Forelimb muscle (tissue), 1 donor: ENCODE measurements around the gene SPATA25. TPM values are rescaled to one million over a fixed set of nuclear protein-coding genes. Genes with fewer than 3 reads are reported as not detected.

Source experiments
- polyA plus RNA-seq: library from polyadenylated mRNA; unstranded; fragments of 120-200 nt; gene quantifications from one replicate; pipeline ENCODE4 v1.2.1, GENCODE V29; 2013; ENCODE audit not compliant: insufficient read length

Gene SPATA25
- polyA plus RNA-seq, 1 donor: 10.3 TPM

Other genes starting within 250 kb of the SPATA25 start
- gene WFDC11, start 217.4 kb downstream of the SPATA25 start, polyA plus RNA-seq: not detected
- not detected for gene WFDC13, start 185.6 kb downstream of the SPATA25 start, polyA plus RNA-seq
- not detected for gene WFDC10B, start 182.6 kb downstream of the SPATA25 start, polyA plus RNA-seq
- not detected for gene SPINT4, start 165.3 kb downstream of the SPATA25 start, polyA plus RNA-seq
- 1.4 TPM for gene WFDC3, start 95.7 kb downstream of the SPATA25 start, polyA plus RNA-seq
- 58.8 TPM for gene DNTTIP1, start 95.7 kb downstream of the SPATA25 start, polyA plus RNA-seq
- 27.1 TPM for gene UBE2C, start 75.0 kb downstream of the SPATA25 start, polyA plus RNA-seq
- 8,101 TPM for gene TNNC2, start 60.3 kb downstream of the SPATA25 start, polyA plus RNA-seq
- gene SNX21, start 53.8 kb downstream of the SPATA25 start, polyA plus RNA-seq: 24.3 TPM
- 23.4 TPM for gene ACOT8, start 30.2 kb downstream of the SPATA25 start, polyA plus RNA-seq
- 3.4 TPM for gene ZSWIM3, start 30.0 kb downstream of the SPATA25 start, polyA plus RNA-seq
- gene ZSWIM1, start 6.4 kb downstream of the SPATA25 start, polyA plus RNA-seq: 11.5 TPM
- gene NEURL2, start 3.6 kb upstream of the SPATA25 start, polyA plus RNA-seq: 20.1 TPM
- gene CTSA, start 3.7 kb upstream of the SPATA25 start, polyA plus RNA-seq: 63.9 TPM
- 15.3 TPM for gene PLTP, start 24.5 kb upstream of the SPATA25 start, polyA plus RNA-seq
- gene PCIF1, start 47.1 kb upstream of the SPATA25 start, polyA plus RNA-seq: 22.3 TPM
- gene ZNF335, start 84.6 kb upstream of the SPATA25 start, polyA plus RNA-seq: 11.4 TPM
- 0.44 TPM for gene MMP9, start 121.3 kb upstream of the SPATA25 start, polyA plus RNA-seq
- gene SLC12A5, start 141.6 kb upstream of the SPATA25 start, polyA plus RNA-seq: 0.52 TPM
- gene NCOA5, start 202.3 kb upstream of the SPATA25 start, polyA plus RNA-seq: 29.0 TPM
- gene CD40, start 230.7 kb upstream of the SPATA25 start, polyA plus RNA-seq: 7.4 TPM